Muscle of leg (tissue), 11 donors: ENCODE results near the gene DCC. TPM values are rescaled to one million over a fixed set of nuclear protein-coding genes. Genes with fewer than 3 reads are reported as not detected.

ENCODE experiments used
- DNase-seq: peaks from one replicate; pipeline ENCODE4 v3.0.0; 2013
- H3K27ac ChIP-seq: one replicate; pipeline ENCODE4 v1.5.1; 2013; ENCODE audit warnings: mild to moderate bottlenecking, low read length, control low read depth
- H3K27me3 ChIP-seq: one replicate; pipeline ENCODE4 v1.6.1; 2013; ENCODE audit warnings: low read length; ENCODE audit not compliant: control insufficient read depth, insufficient read depth
- H3K36me3 ChIP-seq: one replicate; pipeline ENCODE4 v1.6.1; 2013; ENCODE audit warnings: low read length; ENCODE audit not compliant: control insufficient read depth, insufficient read depth
- H3K4me1 ChIP-seq: one replicate; pipeline ENCODE4 v1.6.1; 2013; ENCODE audit warnings: low read length; ENCODE audit not compliant: control insufficient read depth, insufficient read depth
- H3K4me3 ChIP-seq: one replicate; pipeline ENCODE4 v1.5.1; 2013; ENCODE audit warnings: low read length, control low read depth
- H3K9me3 ChIP-seq: replicated peaks from 2 replicates; pipeline ENCODE4 v1.6.1; 2013; ENCODE audit warnings: low read depth, low read length; ENCODE audit not compliant: control insufficient read depth
- WGBS: methylation state at CpG from one replicate; pipeline ENCODE4 v1.1.5; 2013; ENCODE audit warnings: missing lambda C conversion rate; ENCODE audit not compliant: insufficient coverage; 5-methylcytosine and 5-hydroxymethylcytosine counted together
- polyA plus RNA-seq, 8 donors: library from polyadenylated mRNA; unstranded; fragments of 120-200 nt; gene quantifications; one replicate each; pipeline versions ENCODE4 v1.2.1 to v1.2.3, GENCODE V29; 2013; ENCODE audit warnings: inconsistent platforms in 1 of 8, low replicate concordance in 1 of 8; ENCODE audit not compliant: insufficient read length in 8 of 8, insufficient read depth in 1 of 8
- total RNA-seq: library from RNA; stranded (reverse); fragments of 120-200 nt; gene quantifications from one replicate; pipeline ENCODE4 v1.2.4, GENCODE V29; 2013

Gene DCC
- total and polyA plus RNA-seq, 9 donors = 0.06 to 0.46 (median 0.13) TPM

DNA sequence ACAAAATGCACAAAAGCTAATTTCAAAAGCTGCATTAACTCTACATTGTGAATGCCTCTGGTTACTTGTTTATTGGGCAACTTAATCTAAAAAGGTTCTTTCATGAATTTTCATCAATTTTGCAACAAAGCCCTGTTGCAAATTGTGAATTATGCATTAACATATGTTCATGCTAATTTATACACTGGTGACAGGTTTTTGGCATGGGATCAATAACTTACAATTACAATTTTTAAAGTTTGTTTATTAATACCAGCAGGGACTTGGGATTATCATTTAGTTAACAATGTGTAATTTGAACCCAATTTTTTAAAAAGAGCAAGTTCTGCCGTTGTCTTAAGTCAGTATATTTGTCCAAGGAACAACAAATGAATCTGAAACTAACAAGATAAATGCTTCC, 183.6 kb downstream of the DCC start:
- WGBS = no CpG with 5 or more reads among the region's 1 CpG
- no peak overlapping the region for H3K4me3 ChIP-seq
- H3K9me3 ChIP-seq = peaks cover 3% of the 10 kb centered on the region
- H3K27me3 ChIP-seq = no peaks in the 10 kb centered on the region
- H3K4me1 ChIP-seq = no peaks in the 10 kb centered on the region
- DNase-seq = no peak
- no peak overlapping the region for H3K27ac ChIP-seq
- H3K36me3 ChIP-seq = no peaks in the 10 kb centered on the region

GRCh38 chr18:52531836-52532235, 191.8 kb downstream of the DCC start:
- Histone ChIP-seq H3K36me3 (no peaks in the 10 kb centered on the region), H3K27ac (no peak overlapping the region), H3K4me3 (no peak overlapping the region), H3K27me3 (no peaks in the 10 kb centered on the region), H3K4me1 (no peaks in the 10 kb centered on the region), H3K9me3 (no peaks in the 10 kb centered on the region)
- DNase-seq = no peak
- no CpG with 5 or more reads among the region's 2 CpGs for WGBS

DNA sequence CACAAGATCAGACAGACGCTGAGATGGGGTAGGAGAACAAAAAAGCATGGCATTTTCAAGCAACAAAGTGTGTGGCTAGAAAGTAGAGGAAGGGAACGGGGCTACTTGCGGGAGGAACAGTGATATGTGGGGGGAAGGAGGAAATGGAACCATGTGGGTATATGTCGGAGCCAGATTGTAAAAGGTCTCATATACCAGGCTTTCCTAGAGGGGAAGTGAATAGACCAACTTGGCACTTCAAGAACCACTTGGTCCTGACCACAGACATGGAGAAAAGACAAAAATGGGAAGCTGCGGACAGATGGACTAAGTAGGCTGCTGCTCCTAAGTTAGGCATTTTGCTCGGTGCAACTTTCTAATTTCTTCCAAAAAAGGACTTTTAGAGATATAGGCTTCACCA, 196.0 kb downstream of the DCC start:
- 68% methylated on average over 4 of the region's 6 CpGs for WGBS
- Histone ChIP-seq H3K27me3 (no peaks in the 10 kb centered on the region), H3K9me3 (no peaks in the 10 kb centered on the region), H3K36me3 (no peaks in the 10 kb centered on the region), H3K4me1 (no peaks in the 10 kb centered on the region), H3K4me3 (no peak overlapping the region), H3K27ac (no peak overlapping the region)
- DNase-seq = no peak

DNA sequence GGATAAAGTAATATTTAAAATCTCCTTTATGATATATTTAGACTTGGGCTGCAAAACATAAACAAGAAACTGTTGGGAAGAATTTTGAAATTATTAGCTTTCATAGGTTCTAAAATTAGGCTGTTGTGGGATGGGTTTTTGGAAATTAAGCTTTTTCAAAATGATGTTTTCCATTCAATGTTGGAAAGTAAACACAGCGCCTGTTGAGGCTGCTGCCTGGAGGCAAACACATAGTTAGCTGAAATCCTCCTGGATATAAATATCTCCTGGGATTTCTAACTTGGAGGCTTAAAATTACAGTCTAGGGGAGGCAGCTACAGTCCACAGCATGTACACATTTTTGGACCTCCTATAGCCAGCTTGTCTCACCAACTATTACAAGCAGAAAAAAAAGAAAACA, 197.3 kb downstream of the DCC start:
- H3K9me3 ChIP-seq = no peaks in the 10 kb centered on the region
- no CpG with 5 or more reads among the region's 1 CpG for WGBS
- DNase-seq = no peak
- H3K4me3 ChIP-seq = no peak overlapping the region
- H3K27me3 ChIP-seq = no peaks in the 10 kb centered on the region
- H3K27ac ChIP-seq = no peak overlapping the region
- H3K36me3 ChIP-seq = no peaks in the 10 kb centered on the region
- no peaks in the 10 kb centered on the region for H3K4me1 ChIP-seq

DNA sequence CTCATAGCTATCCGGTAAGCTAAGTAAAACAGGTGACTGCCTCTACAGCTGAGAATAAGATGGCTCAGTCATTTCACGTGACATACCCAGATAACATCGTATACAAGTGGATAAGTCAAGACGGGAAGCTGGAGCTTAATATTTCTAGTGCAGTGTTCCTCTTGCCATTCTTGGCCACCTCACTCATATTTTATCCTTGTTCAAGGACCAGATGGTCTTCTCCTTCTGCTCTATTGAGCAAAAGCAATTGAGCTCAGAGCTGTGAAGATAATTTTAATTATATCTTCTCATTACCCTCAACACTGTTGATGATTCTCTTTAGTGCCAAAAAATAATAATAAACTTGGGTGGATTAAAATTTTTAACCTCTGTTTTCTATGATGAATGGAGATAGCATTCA, 201.1 kb downstream of the DCC start:
- no peaks in the 10 kb centered on the region for H3K4me1 ChIP-seq
- H3K27me3 ChIP-seq = no peaks in the 10 kb centered on the region
- 100% methylated on average over 1 of the region's 4 CpGs for WGBS
- no peaks in the 10 kb centered on the region for H3K9me3 ChIP-seq
- no peak overlapping the region for H3K4me3 ChIP-seq
- no peak for DNase-seq
- H3K27ac ChIP-seq = no peak overlapping the region
- no peaks in the 10 kb centered on the region for H3K36me3 ChIP-seq

DNA sequence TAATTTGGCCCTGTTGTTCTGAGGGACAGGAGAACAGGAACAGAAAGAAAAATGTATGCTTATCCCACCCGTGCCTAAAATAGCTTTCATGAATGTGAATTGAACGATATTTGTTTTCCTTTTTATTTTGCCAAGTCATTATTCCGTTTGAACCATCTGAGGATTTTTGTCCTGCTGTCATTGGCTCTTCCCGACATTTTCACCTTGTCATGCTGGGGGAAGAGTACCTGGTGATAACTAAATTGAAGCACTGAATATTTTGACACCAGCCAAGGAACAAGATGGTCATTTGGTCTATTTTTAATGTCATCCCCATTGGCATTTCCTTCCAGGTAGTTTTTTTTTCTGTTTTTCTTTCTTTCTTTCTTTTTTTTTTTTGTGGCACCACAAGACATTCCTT, 204.1 kb downstream of the DCC start:
- Histone ChIP-seq H3K27me3 (no peaks in the 10 kb centered on the region), H3K9me3 (no peaks in the 10 kb centered on the region), H3K27ac (no peak overlapping the region), H3K4me1 (no peaks in the 10 kb centered on the region), H3K4me3 (no peak overlapping the region), H3K36me3 (no peaks in the 10 kb centered on the region)
- 100% methylated on average over 1 of the region's 4 CpGs for WGBS
- no peak for DNase-seq

DNA sequence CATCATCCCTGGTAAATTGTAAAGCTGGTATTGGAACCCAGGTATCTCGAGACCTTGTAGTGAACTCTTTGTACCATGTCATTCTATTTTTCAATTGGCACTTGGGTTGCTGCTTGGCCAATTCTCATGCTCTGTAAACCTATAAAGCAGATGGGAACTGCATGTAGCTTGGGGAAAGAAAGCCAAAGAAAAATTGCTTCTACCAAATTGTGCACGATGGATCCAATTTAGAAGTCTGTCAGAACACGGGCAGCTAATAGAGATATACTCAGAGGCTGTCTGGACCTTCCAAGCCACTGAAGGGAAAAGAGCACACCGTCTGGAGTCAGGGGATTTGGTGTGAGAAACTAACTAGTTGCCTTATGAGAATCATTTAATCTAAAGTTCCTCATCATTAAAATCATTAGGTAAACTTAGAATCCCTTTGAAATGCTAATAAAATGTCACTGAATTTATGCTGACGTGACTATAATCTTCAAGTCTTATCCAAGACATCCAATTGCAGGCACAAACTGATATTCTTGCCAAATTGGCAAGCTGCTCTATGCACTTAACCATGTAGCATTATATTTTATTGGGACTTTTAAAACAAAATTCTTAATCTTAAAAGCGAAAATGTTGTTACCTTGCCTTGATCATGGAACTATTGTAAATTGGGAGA, 206.8 kb downstream of the DCC start:
- WGBS = 83% methylated on average over 1 of the region's 6 CpGs
- H3K4me1 ChIP-seq = no peaks in the 10 kb centered on the region
- H3K27me3 ChIP-seq = no peaks in the 10 kb centered on the region
- DNase-seq = no peak
- no peaks in the 10 kb centered on the region for H3K9me3 ChIP-seq
- H3K27ac ChIP-seq = no peak overlapping the region
- H3K36me3 ChIP-seq = no peaks in the 10 kb centered on the region
- H3K4me3 ChIP-seq = no peak overlapping the region

- Histone ChIP-seq H3K36me3 (no peaks in the 10 kb centered on the region), H3K9me3 (no peaks in the 10 kb centered on the region), H3K27ac (no peak overlapping the region), H3K4me1 (no peaks in the 10 kb centered on the region), H3K27me3 (no peaks in the 10 kb centered on the region), H3K4me3 (no peak overlapping the region)
- no CpG with 5 or more reads among the region's 1 CpG for whole genome bisulfite sequencing
- no peak for DNase-seq
Measured at GRCh38 chr18:52553441-52553840, 213.4 kb downstream of the DCC start.

DNA sequence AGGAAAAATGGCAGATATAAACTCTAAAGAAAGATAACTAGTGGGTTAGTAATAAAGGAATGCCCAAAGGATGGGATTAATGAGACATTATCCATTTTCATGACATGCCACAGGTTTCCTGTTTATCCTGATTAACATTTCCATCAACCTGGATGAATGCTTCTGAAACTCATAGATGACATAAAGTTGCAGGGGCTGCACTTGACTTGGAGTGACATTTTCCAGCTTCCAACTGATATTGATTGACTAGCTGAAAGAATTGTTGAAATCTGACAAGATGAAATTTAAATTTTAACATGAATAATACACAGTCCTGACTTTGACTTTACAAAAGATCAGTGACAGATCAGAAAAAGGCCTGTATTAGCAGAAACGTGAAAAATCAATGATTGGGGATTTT, 214.2 kb downstream of the DCC start:
- no peaks in the 10 kb centered on the region for H3K36me3 ChIP-seq
- no peak for DNase-seq
- H3K4me1 ChIP-seq = no peaks in the 10 kb centered on the region
- WGBS = no CpG with 5 or more reads among the region's 1 CpG
- no peaks in the 10 kb centered on the region for H3K27me3 ChIP-seq
- H3K27ac ChIP-seq = no peak overlapping the region
- no peaks in the 10 kb centered on the region for H3K9me3 ChIP-seq
- no peak overlapping the region for H3K4me3 ChIP-seq

GRCh38 chr18:52567360-52567759, 227.4 kb downstream of the DCC start:
- H3K4me3 ChIP-seq = no peak overlapping the region
- DNase-seq = no peak
- H3K27ac ChIP-seq = no peak overlapping the region
- no peaks in the 10 kb centered on the region for H3K36me3 ChIP-seq
- no peaks in the 10 kb centered on the region for H3K4me1 ChIP-seq
- no peaks in the 10 kb centered on the region for H3K9me3 ChIP-seq
- whole genome bisulfite sequencing = no CpG with 5 or more reads among the region's 4 CpGs
- no peaks in the 10 kb centered on the region for H3K27me3 ChIP-seq

DNA sequence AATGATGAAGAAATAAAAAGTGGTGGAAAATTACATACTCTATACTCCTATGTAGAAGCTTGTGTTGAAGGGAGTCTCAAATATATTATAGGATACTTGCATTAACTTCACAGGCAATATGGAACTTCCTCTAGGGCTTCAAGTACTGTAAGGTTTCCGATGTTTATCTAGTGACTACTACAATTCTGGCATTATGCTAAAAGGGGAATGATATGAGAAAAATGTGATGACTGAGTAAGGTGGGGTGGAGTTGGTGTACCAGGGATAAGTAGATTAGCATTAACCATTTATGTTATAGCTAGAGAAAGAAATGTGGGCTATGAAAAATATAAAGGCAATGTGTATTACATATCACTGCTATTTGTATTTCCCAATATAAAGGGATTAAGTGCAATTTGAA, 229.5 kb downstream of the DCC start:
- Histone ChIP-seq H3K27ac (no peak overlapping the region), H3K4me3 (no peak overlapping the region), H3K4me1 (no peaks in the 10 kb centered on the region), H3K27me3 (no peaks in the 10 kb centered on the region), H3K36me3 (no peaks in the 10 kb centered on the region), H3K9me3 (no peaks in the 10 kb centered on the region)
- no CpG with 5 or more reads among the region's 1 CpG for WGBS
- no peak for DNase-seq
